GM12872 (cell line): ENCODE measurements around the gene DNAAF8.

Source experiments
- TF ChIP-seq, protein P1 (sequence below): IDR thresholded peaks from 3 replicates; pipeline ENCODE4 v1.5.1; 2011; ENCODE audit warnings: low read depth, mild to moderate bottlenecking, low read length, moderate library complexity; ENCODE audit not compliant: insufficient read depth

DNAAF8 gene

GRCh38 chr16:4734730-4735535, 596 bp downstream of the DNAAF8 start:
- TF ChIP-seq, protein P1, sequence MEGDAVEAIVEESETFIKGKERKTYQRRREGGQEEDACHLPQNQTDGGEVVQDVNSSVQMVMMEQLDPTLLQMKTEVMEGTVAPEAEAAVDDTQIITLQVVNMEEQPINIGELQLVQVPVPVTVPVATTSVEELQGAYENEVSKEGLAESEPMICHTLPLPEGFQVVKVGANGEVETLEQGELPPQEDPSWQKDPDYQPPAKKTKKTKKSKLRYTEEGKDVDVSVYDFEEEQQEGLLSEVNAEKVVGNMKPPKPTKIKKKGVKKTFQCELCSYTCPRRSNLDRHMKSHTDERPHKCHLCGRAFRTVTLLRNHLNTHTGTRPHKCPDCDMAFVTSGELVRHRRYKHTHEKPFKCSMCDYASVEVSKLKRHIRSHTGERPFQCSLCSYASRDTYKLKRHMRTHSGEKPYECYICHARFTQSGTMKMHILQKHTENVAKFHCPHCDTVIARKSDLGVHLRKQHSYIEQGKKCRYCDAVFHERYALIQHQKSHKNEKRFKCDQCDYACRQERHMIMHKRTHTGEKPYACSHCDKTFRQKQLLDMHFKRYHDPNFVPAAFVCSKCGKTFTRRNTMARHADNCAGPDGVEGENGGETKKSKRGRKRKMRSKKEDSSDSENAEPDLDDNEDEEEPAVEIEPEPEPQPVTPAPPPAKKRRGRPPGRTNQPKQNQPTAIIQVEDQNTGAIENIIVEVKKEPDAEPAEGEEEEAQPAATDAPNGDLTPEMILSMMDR = no peak

DNA sequence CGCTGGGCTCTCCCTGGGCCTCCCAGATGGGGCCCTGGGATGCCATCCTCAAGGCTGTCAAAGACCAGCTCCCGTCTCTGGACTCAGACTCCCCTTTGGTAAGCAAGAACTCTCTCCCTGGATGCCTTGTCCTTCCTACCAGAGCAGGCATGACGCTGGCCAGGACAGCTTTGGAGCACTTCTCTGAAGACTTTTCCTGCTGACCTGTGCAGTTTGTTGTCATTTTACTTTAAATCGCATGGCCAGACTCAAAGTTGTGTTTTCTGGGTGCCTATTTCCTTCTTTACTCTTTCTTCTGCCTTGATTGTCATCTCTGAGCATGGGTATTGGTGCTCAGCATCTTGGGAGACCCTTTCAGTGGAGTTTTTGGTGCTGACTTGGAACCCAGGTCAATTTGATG, 2.2 kb downstream of the DNAAF8 start:
- TF ChIP-seq, protein P1 = no peak

DNA sequence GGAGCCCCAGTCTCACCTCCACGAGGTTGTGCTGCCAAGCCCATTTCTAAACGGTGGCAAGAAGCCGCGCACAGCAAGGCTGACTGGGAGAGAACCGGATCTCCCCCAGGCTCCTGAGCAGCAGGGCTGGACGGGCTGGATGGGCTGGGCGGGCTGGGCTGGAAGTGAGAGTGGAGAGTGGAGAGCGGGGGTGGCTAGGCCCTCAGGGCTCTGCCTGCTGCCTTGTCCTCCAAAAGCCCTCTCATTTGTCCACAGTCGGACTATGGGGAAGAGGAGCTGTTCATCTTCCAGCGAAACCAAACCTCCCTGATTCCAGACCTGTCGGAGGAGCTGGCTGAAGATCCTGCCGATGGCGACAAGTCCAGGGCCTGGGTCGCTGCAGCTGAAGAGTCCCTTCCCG, 3.2 kb downstream of the DNAAF8 start:
- TF ChIP-seq, protein P1 = no peak

DNA sequence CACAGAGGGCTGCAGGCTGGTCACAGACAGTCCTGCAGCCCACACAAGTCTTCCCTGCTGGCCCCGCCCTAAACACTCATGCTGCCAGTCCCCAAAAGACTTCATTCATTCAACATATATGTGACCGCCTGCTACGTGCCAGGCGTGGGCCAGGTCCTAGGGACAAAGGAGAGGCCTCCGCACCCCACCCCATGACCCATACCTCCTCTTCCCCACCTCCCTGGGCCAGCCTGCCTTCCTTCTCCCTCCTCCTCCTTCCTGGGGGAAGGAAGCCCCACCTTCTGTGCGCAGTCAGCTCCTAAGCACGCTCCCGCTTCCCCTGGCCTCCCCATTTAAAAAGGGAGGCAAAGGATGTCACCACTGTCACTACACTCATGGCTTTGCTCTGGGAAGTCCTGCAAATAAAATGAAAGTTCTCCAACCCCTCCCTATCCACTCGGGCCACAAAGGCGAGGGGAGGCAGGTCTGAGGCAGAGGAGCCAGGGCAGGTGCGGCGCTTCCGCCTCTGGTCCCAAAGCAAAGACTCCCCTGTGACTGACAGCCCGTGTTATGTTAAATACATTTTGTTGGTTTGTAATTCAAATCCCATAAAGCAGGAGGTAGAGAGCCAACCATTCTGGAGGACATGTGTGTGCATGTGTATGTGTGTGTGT, 9.0 kb downstream of the DNAAF8 start:
- TF ChIP-seq, protein P1 = no peak

DNA sequence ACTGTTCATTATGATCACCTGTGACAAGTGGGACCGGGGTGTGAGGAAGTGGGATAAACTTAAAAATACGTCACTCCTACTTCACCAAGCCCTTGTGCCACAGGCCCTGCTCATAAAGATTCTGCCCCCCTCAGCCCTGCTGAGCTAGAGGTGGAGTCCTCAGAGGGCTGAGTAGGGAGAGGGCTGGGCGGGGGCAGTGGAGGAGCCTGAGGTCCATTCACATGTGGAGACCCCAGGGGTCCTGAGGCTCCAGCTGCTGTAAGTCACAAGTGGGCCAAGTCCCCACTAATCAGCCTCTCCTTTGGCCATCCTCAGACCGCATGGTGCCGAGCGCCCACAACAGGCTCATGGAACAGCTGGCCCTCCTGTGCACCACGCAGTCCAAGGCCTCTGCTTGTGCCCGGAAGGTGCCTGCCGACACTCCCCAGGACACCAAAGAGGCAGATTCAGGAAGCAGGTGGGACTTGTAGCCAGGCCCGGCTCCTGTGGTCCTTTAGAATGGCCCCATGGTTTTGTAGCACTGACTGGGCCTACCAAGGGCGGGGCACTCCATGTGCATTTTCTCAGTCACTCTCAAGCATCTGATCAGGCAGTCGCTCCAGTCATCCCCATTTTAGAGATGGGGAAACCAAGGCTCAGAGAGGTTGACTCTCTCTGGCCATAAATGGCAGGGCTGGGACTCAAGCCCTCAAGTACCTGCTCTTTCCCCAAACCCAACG, 10.4 kb downstream of the DNAAF8 start:
- TF ChIP-seq, protein P1 = no peak

DNA sequence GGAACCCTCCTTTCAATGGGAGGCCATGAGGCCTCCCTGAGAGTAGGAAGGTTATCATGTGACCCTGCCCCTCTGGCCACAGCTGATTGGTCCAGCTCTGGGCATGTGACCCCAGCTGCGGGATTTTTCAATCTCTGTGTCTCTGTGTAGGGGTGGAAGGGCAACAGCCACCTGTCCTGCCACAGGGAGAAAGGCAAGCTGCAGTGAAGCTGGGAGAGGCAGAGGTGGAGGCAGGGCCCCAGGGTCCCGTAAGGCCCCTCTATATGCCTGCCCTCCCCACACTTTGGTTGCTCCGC, 10.9 kb downstream of the DNAAF8 start:
- TF ChIP-seq, protein P1 = no peak

- TF ChIP-seq, protein P1 = no peak
Measured at GRCh38 chr16:4746215-4746614, 11.9 kb downstream of the DNAAF8 start.
